AG04450 (cell line): ENCODE data around the gene CD47. TPM values are rescaled to one million over a fixed set of nuclear protein-coding genes. Genes with fewer than 3 reads are reported as not detected.

ENCODE experiments used
- CTCF ChIA-PET: fragments of 300-600, 350-600 bp; formaldehyde crosslinking; extraction: SDS; loops from one replicate; lab custom pipeline; 2022; ENCODE audit warnings: antibody characterized with exemption, inconsistent platforms; lab: Charles Lee
- POLR2A ChIA-PET: fragments of 350-600 bp; formaldehyde crosslinking; extraction: SDS; loops from one replicate; lab custom pipeline; 2021; ENCODE audit warnings: antibody characterized with exemption, inconsistent platforms; lab: Yijun Ruan, JAX
- DNase-seq: peaks from one replicate; pipeline ENCODE4 v3.0.0-alpha.2; 2011; ENCODE audit warnings: low read depth, low spot score
- H3K27ac ChIP-seq: one replicate; pipeline ENCODE4 v1.5.1; 2012; ENCODE audit warnings: low read depth, low read length, control low read depth
- H3K27me3 ChIP-seq: one replicate; pipeline ENCODE4 v1.6.0; 2012; ENCODE audit warnings: low read length; ENCODE audit not compliant: control insufficient read depth, insufficient read depth
- H3K4me3 ChIP-seq: 2 replicates; pipeline ENCODE4 v1.5.1; 2011; ENCODE audit warnings: mild to moderate bottlenecking, low read depth, low read length, control low read depth
- H3K9me3 ChIP-seq: 2 replicates; pipeline ENCODE4 v1.5.1; 2012; ENCODE audit warnings: low read length; ENCODE audit not compliant: control insufficient read depth, insufficient read depth
- polyA plus RNA-seq: library from polyadenylated mRNA; depleted of rRNA; stranded (reverse); fragments of >200 nt; gene quantifications from 2 replicates; pipeline ENCODE4 v1.2.3, GENCODE V29; 2011
- TF ChIP-seq, protein P1 (sequence below): IDR thresholded peaks from 2 replicates; pipeline ENCODE4 v1.5.1; 2011; ENCODE audit warnings: low read depth, low read length, control low read depth, inconsistent platforms

CD47 gene
- polyA plus RNA-seq, 1 experiment = 108 TPM

DNA sequence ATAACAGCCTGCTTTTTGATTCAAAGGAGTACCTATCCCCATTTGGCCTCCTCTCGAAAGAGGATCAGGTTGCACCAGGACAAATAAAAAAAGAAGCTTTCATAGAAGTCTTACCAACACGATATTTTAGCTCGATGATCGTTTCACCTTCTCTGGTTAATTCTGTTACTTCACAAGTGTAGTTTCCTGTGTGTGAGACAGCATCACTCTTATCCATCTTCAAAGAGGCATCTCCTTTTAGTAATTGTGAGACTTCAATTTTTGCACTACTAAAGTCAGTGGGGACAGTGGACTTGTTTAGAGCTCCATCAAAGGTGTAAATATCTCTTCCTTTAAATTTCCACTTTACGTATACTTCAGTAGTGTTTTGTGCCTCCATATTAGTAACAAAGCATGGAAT lies 11.0 kb downstream of the CD47 start:
- Histone ChIP-seq H3K27me3 (no peaks in the 10 kb centered on the region), H3K27ac (no peak overlapping the region), H3K4me3 (no peak overlapping the region), H3K9me3 (no peaks in the 10 kb centered on the region)
- ChIA-PET POLR2A (no interaction called here), CTCF (interaction anchor here (1.0 kb wide), 2 partner anchors 152 to 398 kb away, joined by 3 to 4 read pairs; no protein-coding TSS in a partner anchor)
- no peak for DNase-seq
- TF ChIP-seq, protein P1, sequence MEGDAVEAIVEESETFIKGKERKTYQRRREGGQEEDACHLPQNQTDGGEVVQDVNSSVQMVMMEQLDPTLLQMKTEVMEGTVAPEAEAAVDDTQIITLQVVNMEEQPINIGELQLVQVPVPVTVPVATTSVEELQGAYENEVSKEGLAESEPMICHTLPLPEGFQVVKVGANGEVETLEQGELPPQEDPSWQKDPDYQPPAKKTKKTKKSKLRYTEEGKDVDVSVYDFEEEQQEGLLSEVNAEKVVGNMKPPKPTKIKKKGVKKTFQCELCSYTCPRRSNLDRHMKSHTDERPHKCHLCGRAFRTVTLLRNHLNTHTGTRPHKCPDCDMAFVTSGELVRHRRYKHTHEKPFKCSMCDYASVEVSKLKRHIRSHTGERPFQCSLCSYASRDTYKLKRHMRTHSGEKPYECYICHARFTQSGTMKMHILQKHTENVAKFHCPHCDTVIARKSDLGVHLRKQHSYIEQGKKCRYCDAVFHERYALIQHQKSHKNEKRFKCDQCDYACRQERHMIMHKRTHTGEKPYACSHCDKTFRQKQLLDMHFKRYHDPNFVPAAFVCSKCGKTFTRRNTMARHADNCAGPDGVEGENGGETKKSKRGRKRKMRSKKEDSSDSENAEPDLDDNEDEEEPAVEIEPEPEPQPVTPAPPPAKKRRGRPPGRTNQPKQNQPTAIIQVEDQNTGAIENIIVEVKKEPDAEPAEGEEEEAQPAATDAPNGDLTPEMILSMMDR = no peak

DNA sequence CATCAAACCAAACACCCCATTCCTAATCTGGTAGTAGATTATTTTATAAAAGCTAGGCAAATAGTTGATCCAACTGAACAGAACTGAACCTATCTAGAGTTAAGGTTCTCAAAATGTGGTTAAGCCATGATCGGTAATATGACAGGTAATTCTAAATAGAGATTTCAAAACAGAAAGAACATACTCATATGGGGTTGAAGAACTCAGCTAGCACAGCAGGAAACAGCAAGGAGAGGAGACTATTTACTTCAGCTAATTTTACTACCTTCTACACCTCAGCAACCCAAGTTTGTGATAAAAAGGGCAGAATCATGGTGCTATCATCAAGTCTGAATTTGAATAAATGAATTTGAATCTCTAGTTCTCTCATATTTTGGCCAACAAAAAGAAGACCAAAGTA lies 11.8 kb downstream of the CD47 start:
- H3K9me3 ChIP-seq = no peaks in the 10 kb centered on the region
- H3K27ac ChIP-seq = no peak overlapping the region
- TF ChIP-seq, protein P1 = no peak
- DNase-seq = no peak
- no peak overlapping the region for H3K4me3 ChIP-seq
- ChIA-PET POLR2A (no interaction called here), CTCF (no interaction called here)
- H3K27me3 ChIP-seq = no peaks in the 10 kb centered on the region

DNA sequence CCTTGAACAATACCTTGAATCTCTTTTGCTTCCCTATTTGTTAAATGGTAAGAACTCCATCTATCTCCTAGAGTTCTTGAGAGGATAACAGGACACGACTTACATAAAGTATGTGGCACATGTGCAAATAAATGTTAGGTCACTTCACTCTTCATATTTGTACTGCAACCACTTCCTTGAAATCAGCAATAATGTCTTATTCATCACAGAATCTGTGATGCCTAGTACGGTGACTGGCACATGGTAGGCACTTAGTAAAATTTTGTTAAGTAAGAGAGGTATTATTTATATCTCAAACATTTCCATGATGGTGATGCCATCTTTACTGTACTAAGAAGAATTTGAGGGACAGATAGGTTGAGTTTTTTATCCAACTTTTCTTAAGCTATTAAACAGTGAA lies 14.3 kb downstream of the CD47 start:
- Histone ChIP-seq H3K27ac (no peak overlapping the region), H3K27me3 (no peaks in the 10 kb centered on the region), H3K4me3 (no peak overlapping the region), H3K9me3 (no peaks in the 10 kb centered on the region)
- POLR2A ChIA-PET = no interaction called here
- CTCF ChIA-PET = no interaction called here
- TF ChIP-seq, protein P1 = no peak
- DNase-seq = no peak

DNA sequence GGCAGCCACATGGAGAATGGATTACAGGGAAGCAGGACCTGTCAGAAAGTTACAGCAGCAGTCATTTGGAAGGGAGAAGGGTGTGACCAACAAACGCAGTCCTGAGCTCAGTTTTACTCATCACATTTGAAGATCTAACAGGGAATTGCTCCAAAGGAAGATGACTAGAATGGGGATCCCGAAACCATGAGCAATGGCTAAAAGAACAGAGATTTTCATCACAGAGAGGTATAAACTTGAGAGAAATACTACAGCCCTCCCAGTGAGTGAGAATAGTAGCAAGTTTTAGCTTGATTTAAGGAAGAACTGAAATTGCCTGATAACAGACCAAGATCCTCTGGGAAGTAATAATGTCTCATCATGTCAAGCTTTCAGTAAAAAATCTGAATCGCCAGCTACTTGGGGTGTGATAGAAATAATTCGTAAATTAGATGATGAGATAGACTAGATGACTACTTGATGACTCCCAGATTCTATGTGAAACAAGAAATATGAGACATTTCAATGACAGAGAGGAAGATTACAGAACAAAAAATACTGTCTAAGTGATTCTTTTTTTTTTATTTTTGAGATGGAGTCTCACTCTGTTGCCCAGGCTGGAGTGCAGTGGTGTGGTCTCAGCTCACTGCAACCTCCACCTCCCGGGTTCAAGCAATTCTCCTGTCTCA lies 16.9 kb downstream of the CD47 start:
- POLR2A ChIA-PET = no interaction called here
- no peak overlapping the region for H3K27ac ChIP-seq
- H3K4me3 ChIP-seq = no peak overlapping the region

DNA sequence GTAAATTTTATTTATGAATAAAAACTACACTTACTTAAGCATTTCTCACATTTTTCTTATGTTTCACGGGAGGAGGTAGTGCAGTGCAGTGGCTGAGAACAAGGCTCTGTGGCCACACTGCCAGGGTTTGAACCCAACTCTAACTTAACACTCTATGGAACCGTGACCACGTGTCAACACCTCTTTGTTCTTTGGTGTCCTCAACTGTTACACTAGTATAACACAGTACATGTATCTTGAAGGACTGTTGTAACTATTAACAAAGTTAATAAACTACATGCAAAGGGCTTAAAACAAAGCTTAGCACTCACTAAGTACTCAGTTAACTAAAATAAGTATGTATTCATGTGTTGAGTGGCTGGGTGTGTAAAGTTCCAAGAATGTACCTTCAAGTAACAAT lies 19.5 kb downstream of the CD47 start:
- H3K4me3 ChIP-seq = no peak overlapping the region

More for the DNA sequence above, 16.9 kb downstream of the CD47 start:
- CTCF ChIA-PET = interaction anchor here (0.6 kb wide), 1 partner anchor 133 kb away, joined by 3 read pairs; no protein-coding TSS in a partner anchor
- TF ChIP-seq, protein P1 = no peak
- DNase-seq = no peak
- Histone ChIP-seq H3K27me3 (no peaks in the 10 kb centered on the region), H3K9me3 (no peaks in the 10 kb centered on the region)

More for the DNA sequence above, 19.5 kb downstream of the CD47 start:
- TF ChIP-seq, protein P1 = no peak
- Histone ChIP-seq H3K27ac (no peak overlapping the region), H3K27me3 (no peaks in the 10 kb centered on the region), H3K9me3 (no peaks in the 10 kb centered on the region)
- CTCF ChIA-PET = no interaction called here
- DNase-seq = no peak
- POLR2A ChIA-PET = no interaction called here
